HFF-Myc (cell line): ENCODE measurements around the gene RBP3.

Experiments used
- DNase-seq: peaks from one replicate; pipeline ENCODE4 v3.0.0-alpha.2; 2011; ENCODE audit warnings: low read depth; ENCODE audit errors: extremely low read depth
- H3K4me3 ChIP-seq: replicated peaks from 2 replicates; pipeline ENCODE4 v1.5.1; 2011; ENCODE audit warnings: low read depth, mild to moderate bottlenecking, control low read depth, low read length
- CTCF ChIP-seq: IDR thresholded peaks from 2 replicates; pipeline ENCODE4 v1.5.1; 2012; ENCODE audit warnings: mild to moderate bottlenecking, low read depth, low read length, control low read depth; ENCODE audit errors: missing control alignments

RBP3 gene

GRCh38 chr10:47303866-47304265 is 44.3 kb upstream of the RBP3 start:
- no peak for DNase-seq
- no peak overlapping the region for H3K4me3 ChIP-seq
- TF ChIP-seq CTCF = no peak

- DNase-seq = no peak
- no peak overlapping the region for H3K4me3 ChIP-seq
- no peak for TF ChIP-seq CTCF
Measured at GRCh38 chr10:47305566-47305965, 42.6 kb upstream of the RBP3 start.

- DNase-seq = no peak
- TF ChIP-seq CTCF = no peak
- H3K4me3 ChIP-seq = no peak overlapping the region
Measured at GRCh38 chr10:47306387-47307210, 41.6 kb upstream of the RBP3 start.

GRCh38 chr10:47307381-47307780 is 40.8 kb upstream of the RBP3 start:
- DNase-seq = no peak
- no peak for TF ChIP-seq CTCF
- no peak overlapping the region for H3K4me3 ChIP-seq

GRCh38 chr10:47308775-47309174 is 39.4 kb upstream of the RBP3 start:
- TF ChIP-seq CTCF = no peak
- H3K4me3 ChIP-seq = no peak overlapping the region
- DNase-seq = no peak

- TF ChIP-seq CTCF = peak; percentile 38
- no peak overlapping the region for H3K4me3 ChIP-seq
- DNase-seq = no peak
Measured at GRCh38 chr10:47309408-47310089, 38.6 kb upstream of the RBP3 start.

- no peak overlapping the region for H3K4me3 ChIP-seq
- TF ChIP-seq CTCF = no peak
- no peak for DNase-seq
Measured at GRCh38 chr10:47310090-47310505, 38.1 kb upstream of the RBP3 start.
